Measurements from ENCODE around the gene FCRL3.

DNA sequence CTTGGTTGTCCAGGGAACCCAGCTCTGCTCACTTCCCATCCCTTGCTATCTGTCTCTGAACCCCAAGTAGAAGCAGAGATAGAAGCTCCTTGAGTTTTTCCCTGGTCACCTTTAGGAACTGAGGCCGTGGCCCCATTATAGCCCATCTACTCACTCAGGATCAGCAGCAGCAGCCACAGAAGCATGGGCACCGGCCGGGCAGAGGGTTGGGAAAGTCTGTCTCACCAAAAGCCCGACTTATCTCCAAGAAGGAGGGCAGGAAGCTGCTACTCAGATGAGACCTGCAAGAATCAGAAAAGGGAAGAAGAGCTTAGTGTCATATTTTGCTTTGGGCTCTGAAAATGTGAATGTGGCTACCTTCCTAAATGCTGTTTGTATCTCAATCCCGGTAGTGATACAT lies 264 bp downstream of the FCRL3 start:
- TF ChIP-seq POLR2A (IDR thresholded peaks at IDR 0.05) (no peak), POLR2AphosphoS5 (IDR thresholded peaks at IDR 0.05) (no peak)
- TF ChIP-seq, protein P1, sequence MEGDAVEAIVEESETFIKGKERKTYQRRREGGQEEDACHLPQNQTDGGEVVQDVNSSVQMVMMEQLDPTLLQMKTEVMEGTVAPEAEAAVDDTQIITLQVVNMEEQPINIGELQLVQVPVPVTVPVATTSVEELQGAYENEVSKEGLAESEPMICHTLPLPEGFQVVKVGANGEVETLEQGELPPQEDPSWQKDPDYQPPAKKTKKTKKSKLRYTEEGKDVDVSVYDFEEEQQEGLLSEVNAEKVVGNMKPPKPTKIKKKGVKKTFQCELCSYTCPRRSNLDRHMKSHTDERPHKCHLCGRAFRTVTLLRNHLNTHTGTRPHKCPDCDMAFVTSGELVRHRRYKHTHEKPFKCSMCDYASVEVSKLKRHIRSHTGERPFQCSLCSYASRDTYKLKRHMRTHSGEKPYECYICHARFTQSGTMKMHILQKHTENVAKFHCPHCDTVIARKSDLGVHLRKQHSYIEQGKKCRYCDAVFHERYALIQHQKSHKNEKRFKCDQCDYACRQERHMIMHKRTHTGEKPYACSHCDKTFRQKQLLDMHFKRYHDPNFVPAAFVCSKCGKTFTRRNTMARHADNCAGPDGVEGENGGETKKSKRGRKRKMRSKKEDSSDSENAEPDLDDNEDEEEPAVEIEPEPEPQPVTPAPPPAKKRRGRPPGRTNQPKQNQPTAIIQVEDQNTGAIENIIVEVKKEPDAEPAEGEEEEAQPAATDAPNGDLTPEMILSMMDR (IDR thresholded peaks at IDR 0.05), result no peak

Measured in upper lobe of left lung (tissue), 4 donors.